ENCODE results near the gene MAU2. TPM values are rescaled to one million over a fixed set of nuclear protein-coding genes. Genes with fewer than 3 reads are reported as not detected.

MAU2 gene
- total and polyA plus RNA-seq, 2 of the 13 experiments (the other 11 are each of a cell fraction or from before 2014, with no cell fraction given): 16.8 to 33.8 TPM

DNA sequence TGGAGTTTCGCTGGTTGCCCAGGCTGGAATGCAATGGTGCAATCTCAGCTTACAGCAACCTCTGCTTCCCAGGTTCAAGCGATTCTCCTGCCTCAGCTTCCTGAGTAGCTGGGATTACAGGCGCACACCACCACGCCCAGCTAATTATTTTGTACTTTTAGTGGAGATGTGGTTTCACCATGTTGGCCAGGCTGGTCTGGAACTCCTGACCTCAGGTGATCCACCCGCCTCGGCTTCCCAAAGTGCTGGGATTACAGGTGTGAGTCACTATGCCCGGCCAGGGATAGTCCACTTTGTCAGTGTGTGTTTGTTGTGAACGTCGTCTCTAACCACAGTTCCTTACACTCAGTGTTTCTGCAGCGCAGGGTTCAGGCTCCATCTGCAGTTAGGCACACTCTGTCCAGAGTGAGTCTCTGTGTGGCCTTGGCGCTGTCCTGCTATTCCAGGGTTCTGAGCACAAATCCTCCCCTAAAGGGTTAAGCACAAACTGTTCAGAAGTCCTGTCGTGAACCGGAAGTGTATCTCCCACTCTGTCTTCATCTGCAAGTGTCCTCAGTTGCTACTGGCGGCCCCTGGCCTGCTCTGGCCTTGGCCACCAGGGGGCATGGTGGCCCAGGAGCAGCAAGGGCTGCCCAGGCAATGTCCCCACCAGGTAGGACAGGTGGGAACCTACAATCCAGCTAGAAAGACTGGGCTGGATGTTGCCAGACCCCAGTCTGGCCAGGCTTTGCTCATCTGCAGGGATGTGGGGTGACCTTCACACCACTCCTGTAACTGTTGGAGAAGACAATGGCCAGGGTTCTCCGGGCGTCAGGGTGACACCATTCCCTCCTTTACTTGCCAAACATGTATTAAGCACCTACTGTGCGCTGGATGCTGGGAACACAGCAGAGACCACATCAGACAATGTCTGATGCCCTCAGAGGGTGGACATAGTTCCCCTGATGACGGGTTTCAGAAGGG, 46.1 kb downstream of the MAU2 start (continued):
- TF ChIP-seq, protein P1, sequence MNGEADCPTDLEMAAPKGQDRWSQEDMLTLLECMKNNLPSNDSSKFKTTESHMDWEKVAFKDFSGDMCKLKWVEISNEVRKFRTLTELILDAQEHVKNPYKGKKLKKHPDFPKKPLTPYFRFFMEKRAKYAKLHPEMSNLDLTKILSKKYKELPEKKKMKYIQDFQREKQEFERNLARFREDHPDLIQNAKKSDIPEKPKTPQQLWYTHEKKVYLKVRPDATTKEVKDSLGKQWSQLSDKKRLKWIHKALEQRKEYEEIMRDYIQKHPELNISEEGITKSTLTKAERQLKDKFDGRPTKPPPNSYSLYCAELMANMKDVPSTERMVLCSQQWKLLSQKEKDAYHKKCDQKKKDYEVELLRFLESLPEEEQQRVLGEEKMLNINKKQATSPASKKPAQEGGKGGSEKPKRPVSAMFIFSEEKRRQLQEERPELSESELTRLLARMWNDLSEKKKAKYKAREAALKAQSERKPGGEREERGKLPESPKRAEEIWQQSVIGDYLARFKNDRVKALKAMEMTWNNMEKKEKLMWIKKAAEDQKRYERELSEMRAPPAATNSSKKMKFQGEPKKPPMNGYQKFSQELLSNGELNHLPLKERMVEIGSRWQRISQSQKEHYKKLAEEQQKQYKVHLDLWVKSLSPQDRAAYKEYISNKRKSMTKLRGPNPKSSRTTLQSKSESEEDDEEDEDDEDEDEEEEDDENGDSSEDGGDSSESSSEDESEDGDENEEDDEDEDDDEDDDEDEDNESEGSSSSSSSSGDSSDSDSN (CRISPR knock-in tag; IDR thresholded peaks at IDR 0.05): peak; percentile 52
- no peak for TF ChIP-seq PAWR (CRISPR knock-in tag; IDR thresholded peaks at IDR 0.05; ENCODE audit: borderline replicate concordance)
- TF ChIP-seq, protein P2, sequence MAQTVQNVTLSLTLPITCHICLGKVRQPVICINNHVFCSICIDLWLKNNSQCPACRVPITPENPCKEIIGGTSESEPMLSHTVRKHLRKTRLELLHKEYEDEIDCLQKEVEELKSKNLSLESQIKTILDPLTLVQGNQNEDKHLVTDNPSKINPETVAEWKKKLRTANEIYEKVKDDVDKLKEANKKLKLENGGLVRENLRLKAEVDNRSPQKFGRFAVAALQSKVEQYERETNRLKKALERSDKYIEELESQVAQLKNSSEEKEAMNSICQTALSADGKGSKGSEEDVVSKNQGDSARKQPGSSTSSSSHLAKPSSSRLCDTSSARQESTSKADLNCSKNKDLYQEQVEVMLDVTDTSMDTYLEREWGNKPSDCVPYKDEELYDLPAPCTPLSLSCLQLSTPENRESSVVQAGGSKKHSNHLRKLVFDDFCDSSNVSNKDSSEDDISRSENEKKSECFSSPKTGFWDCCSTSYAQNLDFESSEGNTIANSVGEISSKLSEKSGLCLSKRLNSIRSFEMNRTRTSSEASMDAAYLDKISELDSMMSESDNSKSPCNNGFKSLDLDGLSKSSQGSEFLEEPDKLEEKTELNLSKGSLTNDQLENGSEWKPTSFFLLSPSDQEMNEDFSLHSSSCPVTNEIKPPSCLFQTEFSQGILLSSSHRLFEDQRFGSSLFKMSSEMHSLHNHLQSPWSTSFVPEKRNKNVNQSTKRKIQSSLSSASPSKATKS (CRISPR knock-in tag; IDR thresholded peaks at IDR 0.05): no peak
- no peak for TF ChIP-seq SMAD1 (CRISPR knock-in tag; IDR thresholded peaks at IDR 0.05; ENCODE audit: borderline replicate concordance, low read depth)
- TF ChIP-seq, protein P3, sequence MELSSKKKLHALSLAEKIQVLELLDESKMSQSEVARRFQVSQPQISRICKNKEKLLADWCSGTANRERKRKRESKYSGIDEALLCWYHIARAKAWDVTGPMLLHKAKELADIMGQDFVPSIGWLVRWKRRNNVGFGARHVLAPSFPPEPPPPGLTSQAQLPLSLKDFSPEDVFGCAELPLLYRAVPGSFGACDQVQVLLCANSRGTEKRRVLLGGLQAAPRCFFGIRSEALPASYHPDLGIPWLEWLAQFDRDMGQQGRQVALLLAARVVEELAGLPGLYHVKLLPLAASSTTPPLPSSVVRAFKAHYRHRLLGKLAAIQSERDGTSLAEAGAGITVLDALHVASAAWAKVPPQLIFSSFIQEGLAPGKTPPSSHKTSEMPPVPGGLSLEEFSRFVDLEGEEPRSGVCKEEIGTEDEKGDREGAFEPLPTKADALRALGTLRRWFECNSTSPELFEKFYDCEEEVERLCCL (CRISPR knock-in tag; IDR thresholded peaks at IDR 0.05; ENCODE audit: borderline replicate concordance): no peak
- TF ChIP-seq BORCS8-MEF2B (CRISPR knock-in tag; IDR thresholded peaks at IDR 0.05): peak; percentile 69
- TF ChIP-seq MED8 (CRISPR knock-in tag; IDR thresholded peaks at IDR 0.05; ENCODE audit: insufficient replicate concordance): no peak
- TF ChIP-seq, protein P4, sequence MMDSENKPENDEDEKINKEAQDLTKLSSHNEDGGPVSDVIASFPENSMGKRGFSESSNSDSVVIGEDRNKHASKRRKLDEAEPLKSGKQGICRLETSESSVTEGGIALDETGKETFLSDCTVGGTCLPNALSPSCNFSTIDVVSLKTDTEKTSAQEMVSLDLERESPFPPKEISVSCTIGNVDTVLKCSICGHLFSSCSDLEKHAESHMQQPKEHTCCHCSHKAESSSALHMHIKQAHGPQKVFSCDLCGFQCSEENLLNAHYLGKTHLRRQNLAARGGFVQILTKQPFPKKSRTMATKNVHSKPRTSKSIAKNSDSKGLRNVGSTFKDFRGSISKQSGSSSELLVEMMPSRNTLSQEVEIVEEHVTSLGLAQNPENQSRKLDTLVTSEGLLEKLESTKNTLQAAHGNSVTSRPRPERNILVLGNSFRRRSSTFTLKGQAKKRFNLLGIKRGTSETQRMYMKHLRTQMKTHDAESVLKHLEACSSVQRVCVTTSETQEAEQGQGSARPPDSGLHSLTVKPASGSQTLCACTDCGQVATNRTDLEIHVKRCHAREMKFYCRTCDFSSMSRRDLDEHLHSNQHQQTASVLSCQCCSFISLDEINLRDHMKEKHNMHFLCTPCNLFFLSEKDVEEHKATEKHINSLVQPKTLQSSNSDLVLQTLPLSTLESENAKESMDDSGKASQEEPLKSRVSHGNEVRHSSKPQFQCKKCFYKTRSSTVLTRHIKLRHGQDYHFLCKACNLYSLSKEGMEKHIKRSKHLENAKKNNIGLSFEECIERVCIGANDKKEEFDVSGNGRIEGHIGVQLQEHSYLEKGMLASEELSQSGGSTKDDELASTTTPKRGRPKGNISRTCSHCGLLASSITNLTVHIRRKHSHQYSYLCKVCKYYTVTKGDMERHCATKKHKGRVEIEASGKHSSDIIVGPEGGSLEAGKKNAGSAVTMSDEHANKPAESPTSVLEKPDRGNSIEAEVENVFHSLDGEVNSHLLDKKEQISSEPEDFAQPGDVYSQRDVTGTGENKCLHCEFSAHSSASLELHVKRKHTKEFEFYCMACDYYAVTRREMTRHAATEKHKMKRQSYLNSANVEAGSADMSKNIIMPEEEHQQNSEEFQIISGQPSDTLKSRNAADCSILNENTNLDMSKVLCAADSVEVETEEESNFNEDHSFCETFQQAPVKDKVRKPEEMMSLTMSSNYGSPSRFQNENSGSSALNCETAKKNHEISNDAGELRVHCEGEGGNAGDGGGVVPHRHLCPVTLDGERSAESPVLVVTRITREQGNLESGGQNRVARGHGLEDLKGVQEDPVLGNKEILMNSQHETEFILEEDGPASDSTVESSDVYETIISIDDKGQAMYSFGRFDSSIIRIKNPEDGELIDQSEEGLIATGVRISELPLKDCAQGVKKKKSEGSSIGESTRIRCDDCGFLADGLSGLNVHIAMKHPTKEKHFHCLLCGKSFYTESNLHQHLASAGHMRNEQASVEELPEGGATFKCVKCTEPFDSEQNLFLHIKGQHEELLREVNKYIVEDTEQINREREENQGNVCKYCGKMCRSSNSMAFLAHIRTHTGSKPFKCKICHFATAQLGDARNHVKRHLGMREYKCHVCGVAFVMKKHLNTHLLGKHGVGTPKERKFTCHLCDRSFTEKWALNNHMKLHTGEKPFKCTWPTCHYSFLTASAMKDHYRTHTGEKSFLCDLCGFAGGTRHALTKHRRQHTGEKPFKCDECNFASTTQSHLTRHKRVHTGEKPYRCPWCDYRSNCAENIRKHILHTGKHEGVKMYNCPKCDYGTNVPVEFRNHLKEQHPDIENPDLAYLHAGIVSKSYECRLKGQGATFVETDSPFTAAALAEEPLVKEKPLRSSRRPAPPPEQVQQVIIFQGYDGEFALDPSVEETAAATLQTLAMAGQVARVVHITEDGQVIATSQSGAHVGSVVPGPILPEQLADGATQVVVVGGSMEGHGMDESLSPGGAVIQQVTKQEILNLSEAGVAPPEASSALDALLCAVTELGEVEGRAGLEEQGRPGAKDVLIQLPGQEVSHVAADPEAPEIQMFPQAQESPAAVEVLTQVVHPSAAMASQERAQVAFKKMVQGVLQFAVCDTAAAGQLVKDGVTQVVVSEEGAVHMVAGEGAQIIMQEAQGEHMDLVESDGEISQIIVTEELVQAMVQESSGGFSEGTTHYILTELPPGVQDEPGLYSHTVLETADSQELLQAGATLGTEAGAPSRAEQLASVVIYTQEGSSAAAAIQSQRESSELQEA (CRISPR knock-in tag; IDR thresholded peaks at IDR 0.05; ENCODE audit: not compliant biosample characterization): no peak
- TF ChIP-seq, protein P5, sequence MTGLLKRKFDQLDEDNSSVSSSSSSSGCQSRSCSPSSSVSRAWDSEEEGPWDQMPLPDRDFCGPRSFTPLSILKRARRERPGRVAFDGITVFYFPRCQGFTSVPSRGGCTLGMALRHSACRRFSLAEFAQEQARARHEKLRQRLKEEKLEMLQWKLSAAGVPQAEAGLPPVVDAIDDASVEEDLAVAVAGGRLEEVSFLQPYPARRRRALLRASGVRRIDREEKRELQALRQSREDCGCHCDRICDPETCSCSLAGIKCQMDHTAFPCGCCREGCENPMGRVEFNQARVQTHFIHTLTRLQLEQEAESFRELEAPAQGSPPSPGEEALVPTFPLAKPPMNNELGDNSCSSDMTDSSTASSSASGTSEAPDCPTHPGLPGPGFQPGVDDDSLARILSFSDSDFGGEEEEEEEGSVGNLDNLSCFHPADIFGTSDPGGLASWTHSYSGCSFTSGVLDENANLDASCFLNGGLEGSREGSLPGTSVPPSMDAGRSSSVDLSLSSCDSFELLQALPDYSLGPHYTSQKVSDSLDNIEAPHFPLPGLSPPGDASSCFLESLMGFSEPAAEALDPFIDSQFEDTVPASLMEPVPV (CRISPR knock-in tag; IDR thresholded peaks at IDR 0.05): no peak
- peak; percentile 84 for TF ChIP-seq PHF21A (CRISPR knock-in tag; IDR thresholded peaks at IDR 0.05)

Measured in HepG2 (cell line).